Measurements from ENCODE around the gene GAB1.

GAB1 gene

DNA sequence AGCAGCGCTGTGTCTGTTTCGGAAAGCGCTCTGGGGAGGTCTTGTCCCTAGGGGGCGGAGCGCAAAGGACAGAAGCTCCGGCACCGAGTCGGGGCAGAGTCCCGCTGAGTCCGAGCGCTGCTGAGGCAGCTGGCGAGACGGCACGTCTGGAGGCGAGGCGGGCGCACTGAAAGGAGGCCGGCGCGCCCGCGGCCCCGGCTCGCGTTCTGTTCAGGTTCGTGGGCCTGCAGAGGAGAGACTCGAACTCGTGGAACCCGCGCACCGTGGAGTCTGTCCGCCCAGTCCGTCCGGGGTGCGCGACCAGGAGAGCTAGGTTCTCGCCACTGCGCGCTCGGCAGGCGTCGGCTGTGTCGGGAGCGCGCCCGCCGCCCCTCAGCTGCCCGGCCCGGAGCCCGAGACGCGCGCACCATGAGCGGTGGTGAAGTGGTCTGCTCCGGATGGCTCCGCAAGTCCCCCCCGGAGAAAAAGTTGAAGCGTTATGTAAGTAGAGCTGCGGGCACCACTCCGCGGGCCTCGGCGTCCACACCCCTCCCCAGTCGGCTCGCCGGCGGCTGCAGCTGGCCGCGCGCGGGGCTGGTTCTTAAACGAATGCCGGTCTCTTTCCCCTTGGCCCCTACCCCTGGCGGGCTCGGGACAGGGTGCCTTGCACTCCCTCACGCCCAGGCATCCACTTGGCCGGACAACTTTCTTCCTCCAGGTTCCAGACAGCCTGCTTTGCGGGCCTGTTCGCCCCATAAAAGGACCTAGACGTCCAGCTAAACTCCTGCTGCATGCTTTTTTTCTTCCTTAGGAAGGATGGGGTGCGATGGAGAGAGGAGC is at the start of gene GAB1:
GAB1 (plus strand) TSS at position 96 of the 819 bp plus-strand sequence; CDS start at position 409, 313 bp downstream.
- peak; percentile 34 to 59 for DNase-seq

GRCh38 chr4:143287572-143287923 is 49.1 kb upstream of the GAB1 start:
- no peak for DNase-seq

DNA sequence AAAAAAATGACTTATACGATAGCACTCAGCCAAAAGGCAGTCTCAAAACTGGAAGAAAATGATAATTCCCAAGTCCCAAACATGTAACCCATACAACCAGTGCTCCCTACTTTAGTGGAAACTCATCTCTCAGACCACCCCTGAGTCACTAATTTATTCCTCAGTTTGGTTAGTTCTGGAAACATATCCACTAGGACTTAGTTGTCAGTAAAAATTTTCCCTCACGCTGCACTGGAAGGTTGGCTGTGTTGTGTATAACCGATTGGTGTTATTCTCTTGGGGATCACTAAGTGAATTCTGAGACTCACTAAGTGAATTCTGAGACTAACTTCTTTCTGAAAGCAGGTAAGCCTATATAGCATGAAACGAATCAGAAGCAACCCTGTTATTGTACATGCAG is 48.5 kb upstream of the GAB1 start:
- DNase-seq: no peak

DNA sequence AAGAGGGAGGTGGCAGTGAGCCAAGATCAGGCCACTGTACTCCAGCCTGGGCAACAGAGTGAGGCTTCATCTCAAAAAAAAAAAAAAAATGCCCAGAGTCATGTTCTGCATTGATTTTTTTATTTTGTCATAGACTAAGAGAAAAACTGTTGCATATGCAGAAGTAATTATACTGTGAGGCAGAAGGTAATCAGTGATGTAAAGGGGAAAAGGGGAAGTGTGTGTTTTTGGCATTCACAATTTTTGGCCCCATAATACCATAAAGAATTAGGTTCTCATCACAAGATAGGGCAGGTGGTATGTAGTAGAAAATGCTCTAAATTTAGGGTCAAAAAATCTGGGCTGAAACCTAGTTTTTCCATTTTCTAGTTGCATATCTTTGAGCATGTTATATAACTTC is 47.3 kb upstream of the GAB1 start:
- no peak for DNase-seq

DNA sequence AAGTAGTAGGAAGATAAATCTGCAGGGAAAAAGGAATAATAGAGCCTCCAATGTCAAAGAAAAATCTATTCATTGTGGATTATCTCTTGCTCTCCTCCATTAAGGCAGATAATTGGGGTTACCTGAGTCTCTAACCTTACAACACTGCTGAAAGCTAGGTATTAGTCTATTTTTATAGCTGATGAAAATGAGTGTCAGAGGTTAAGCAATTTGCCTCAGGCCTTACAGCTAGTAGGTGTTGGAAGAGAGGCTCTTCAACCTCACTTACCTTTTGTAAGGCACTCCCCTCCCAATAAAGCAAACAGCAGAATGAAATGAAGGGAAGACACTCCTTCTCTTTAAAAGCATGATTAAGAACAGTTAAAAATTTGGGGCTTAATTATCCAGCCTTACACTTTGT is 45.4 kb upstream of the GAB1 start:
- DNase-seq: no peak

- DNase-seq: no peak
Observed at GRCh38 chr4:143292858-143293257, 43.8 kb upstream of the GAB1 start.

DNA sequence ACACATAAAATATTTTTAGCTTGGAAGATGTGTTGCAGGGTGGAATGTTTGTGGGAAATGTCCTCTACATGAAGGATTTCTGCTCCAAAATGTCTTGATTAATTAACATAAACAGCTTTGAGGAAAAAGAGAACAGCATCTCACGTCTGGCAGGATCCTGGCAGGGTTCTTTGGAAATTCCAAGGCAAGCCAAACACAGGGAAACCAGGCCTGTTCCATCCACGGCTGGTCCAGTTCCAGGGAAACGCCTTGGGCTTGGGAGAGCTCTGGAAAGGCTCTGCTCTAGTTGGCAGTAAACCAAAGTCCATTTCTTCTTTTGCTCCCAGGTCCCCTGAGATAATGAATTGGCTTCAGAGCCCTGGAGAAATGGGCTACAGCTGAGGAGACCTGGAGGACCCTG is 42.4 kb upstream of the GAB1 start:
- no peak for DNase-seq

- no peak for DNase-seq
Observed at GRCh38 chr4:143294710-143295275, 41.9 kb upstream of the GAB1 start.

DNA sequence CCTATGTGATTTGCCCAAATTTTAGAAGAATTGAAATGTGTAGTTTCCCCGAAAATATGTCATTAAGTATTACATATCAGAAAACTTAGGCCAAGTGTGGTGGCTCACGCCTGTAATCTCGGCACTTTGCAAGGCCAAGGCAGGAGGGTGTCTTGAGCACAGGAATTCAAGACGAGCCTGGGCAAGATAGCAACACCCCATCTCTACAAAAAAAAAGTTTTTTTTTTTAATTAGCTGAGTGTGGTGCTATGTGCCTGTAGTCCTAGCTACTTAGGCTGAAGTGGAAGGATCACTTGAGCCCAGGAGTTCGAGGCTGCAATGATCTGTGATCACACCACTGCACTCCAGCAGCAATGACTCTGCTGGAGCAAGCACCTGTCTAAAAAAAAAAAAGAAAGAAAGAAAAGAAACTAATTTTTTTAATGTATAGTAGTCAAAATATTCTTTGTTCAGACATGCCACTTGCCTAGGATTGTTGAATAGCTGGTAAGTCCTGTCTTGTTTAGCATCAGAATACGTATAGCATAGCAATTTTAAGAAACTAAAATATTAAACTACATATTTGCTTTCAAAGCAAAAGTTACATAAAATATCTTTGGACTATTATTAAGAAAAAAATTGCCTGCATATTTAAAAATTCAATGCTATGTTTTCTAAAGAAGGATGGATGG is 40.1 kb upstream of the GAB1 start:
- no peak for DNase-seq

DNA sequence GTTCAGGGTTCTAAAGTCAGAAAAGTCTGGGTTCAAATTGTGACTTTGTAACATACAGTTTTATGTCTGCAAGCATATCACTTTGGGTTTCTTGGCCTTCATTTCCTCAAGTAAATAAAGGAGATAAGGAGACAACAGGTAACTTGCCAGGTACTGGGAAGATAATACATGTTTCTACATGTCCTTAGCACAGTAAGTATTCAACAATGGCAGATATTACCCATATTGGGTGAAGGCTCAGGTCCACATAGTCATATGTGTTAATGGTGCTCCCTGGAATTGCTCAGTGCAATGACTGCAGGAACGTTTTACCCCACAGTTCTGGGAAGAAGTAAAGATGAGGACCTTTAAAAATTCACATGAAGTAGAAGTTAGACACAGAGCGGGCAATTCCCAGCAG is 35.8 kb upstream of the GAB1 start:
- DNase-seq: no peak

DNA sequence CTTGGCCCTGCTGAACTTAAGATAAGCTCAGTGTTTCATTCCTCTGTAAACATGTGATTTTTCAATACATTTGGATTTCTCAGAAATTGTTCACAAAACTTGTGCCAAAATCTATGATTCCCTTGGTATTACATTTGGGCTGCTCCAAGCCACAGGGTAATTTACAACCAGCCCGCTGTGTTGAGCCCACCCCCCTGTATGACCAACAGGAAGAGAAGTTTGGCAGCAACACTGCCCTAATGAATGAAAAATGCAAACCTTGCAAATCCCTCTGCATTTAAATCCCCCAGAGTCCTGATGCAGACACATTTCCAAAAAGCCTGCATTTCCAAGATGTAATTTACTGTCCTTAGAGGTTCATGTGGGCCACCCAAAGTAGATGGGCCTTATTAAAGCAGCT is 34.1 kb upstream of the GAB1 start:
- no peak for DNase-seq

GRCh38 chr4:143306788-143307187 is 29.9 kb upstream of the GAB1 start:
- no peak for DNase-seq

- DNase-seq: no peak
Observed at GRCh38 chr4:143307531-143307930, 29.1 kb upstream of the GAB1 start.

DNA sequence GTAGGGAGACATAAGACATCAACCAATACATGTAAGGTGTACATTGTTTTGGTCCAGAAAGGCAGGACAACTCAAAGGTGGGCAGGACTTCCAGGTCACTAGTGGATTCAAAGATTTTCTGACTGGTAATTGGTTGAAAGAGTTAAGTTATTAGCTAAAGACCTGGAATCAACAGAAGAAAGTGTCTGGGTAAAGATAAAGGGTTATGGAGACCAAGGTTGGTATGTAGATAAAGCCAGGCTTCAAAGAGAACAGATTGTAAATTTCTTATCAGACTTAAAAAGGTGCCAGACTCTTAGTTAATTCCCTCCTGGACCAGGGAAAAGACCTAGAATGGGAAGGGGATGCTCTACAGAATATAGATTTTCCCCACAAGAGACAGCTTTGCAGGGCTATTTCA is 28.3 kb upstream of the GAB1 start:
- DNase-seq: no peak

DNA sequence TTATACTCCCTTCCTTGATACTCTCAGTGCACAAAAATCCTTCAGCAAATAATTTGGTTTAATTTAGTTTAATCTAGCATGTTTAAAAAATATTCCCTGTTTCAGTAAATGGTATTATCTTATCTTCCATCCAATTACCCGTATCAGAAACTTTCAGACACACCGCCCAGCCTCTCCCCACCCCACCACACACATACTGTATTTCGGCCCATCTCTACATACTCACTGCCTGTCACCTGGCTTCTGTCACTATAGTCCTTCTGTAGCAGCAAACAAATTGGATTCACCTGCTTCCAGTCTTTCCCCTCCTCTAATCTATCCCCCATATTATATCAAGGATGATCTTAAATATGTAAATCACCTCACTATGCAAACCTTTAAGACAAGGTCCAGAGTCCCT is 24.8 kb upstream of the GAB1 start:
- no peak for DNase-seq

DNA sequence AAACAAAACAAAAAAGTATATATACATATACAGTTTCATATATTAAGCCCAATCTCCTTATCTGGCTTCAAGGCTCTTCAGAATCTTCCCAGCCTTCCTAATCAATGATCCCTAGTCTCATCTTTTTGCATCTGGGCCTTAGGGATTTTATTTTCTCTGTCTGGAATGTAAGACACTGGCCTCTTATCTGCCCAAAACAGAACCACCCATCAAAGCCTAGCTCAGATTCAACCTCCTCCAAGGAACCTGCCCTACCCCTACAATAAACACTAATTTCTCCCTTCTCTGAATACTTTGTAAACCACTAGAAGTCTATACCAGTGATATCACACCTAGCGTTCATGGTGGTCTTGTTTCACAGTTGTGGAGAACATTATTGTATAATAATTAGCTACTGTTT is 23.2 kb upstream of the GAB1 start:
- no peak for DNase-seq

DNA sequence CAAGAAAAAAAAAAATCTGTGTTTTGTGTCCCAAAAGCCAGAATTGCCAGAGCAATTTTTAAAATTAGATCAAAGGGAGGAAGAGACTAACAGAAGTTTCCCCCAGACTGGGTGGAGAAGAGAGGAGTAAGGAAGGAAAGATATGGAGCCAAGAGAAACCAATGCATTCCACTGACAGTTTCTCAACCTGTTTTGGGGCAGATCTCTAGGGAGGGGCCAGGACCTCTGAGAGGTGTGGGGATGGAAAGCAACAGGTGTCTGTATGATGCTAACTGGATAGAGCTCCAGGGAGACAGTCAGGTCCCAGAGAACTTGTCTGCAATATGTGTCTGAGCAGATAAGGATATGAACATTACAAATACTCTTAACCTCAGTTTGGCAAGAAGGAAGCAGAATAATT is 22.7 kb upstream of the GAB1 start:
- DNase-seq: no peak

GRCh38 chr4:143320113-143320512 is 16.6 kb upstream of the GAB1 start:
- DNase-seq: no peak

DNA sequence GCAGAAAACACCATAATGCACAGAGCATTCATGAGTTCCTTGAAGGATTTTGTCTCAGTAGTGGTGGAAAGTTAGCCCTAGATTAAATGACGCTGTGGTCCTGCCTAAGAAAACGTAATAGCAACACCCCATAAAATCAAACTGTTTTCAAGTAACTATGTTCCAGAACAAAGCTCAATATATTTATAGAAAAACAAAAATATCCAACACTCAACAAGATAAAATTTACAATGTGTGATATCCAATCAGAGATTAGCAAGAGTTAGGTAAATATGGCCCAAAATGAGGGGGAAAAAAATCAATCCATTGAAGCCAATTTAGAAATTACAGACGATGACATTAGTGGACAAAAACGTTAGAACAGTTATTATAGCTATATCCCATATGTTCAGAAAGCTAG is 9.9 kb upstream of the GAB1 start:
- no peak for DNase-seq

DNA sequence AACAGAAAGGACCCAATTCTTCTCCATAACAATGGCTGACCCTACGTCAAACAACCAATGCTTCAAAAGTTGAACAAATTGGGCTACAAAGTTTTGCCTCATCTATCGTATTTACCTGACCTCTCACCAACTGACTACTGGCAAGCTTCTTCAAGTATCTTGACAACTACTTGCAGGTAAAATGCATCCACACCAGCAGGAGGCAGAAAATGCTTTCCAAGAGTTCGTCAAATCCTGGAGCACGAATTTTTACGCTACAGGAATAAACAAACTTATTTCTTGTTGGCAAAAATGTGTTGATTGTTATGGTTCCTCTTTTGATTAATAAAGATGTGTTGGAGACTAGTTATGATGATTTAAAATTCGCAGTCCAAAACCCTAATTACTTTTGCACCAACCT is 6.7 kb upstream of the GAB1 start:
- no peak for DNase-seq

DNA sequence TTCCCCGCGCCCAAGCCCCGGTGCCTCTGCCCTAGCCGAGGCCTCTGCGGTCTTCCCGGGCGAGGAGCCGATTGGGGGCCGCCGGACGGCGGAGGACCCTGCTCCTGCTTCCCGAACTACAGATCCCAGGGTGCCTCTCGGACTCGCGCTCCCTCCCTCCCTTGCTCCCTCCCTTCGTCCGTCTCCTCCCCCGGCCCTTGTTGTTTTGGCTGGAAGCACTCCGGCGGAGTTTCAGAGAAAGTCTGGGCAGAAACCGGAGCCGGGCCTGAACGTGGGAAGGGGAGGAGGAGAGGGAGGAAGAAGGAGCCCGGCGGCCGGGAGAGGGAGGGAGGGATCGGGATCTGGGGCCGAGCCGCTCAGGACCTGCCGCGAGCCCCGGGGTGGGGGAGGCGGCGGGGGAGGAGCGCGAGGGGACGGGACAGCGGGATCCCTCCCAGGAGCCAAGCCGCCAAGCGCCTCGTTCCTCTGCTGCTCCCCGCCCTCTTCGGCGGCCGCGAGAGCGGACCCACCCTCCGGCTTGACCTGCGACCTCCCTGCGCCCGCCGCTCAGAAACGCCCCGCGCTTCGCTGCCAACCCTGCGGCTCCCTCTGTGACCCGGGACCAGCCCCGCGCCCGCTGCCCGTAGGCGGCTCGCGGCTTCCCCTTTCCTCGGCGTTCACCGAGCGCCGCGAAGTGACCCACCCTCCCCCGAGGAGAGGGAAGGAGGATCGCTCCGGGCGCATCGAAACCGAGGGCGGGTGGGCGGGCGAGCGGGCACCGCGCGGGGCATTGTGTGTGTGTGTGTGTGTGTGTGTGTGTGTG is 496 bp upstream of the GAB1 start:
- DNase-seq: peak; percentile 36 to 78

- DNase-seq: no peak
Observed at GRCh38 chr4:143337600-143338287, 1.1 kb downstream of the GAB1 start.

DNA sequence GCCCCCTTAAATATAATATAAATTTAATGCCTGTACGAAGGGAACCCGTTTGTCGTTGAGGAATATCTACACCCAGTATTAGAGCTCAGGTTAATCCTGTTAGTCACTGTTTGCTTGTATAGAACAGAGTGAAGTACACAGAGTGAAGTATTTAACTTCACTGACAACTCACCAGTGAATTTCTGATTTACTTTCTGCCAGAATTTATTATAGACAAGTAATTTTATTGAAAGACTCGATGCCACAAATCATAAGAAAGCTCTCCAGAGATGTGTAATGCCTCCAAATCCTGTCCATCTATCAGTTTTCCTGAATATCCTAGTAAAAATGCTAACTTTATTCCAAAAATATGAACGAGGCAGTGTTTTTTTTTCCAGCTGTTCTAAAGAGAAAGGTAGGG is 1.6 kb downstream of the GAB1 start:
- DNase-seq: no peak

Measured in SW 1271 (cell line).